IPS-20b (cell line): ENCODE measurements around the gene XRCC5.
A peak's percentile ranks its signal among the peaks of the same experiment; 100 is the strongest.
"Not testable (repeated sequence)": the region's sequence is repeated elsewhere in the genome, so short reads cannot be mapped to it uniquely, and the experiment has no call there.

Source experiments
- H3K27ac ChIP-seq: one replicate; pipeline ENCODE4 v1.5.1; 2013; ENCODE audit warnings: low read length
- H3K27me3 ChIP-seq: 2 replicates; pipeline ENCODE4 v1.6.1; 2013; ENCODE audit warnings: mild to moderate bottlenecking, low read length, inconsistent platforms; ENCODE audit not compliant: insufficient read depth
- H3K36me3 ChIP-seq: 2 replicates; pipeline ENCODE4 v1.6.1; 2013; ENCODE audit warnings: low read depth, mild to moderate bottlenecking, inconsistent platforms, low read length, moderate library complexity; ENCODE audit not compliant: insufficient read depth
- H3K4me1 ChIP-seq: 2 replicates; pipeline ENCODE4 v1.6.1; 2013; ENCODE audit warnings: mild to moderate bottlenecking, control low read depth, inconsistent platforms, low read length, moderate library complexity; ENCODE audit not compliant: insufficient read depth
- H3K4me3 ChIP-seq: 2 replicates; pipeline ENCODE4 v1.5.1; 2013; ENCODE audit warnings: mild to moderate bottlenecking, low read length, inconsistent platforms
- H3K9ac ChIP-seq: 2 replicates; pipeline ENCODE4 v1.6.1; 2013; ENCODE audit warnings: low read depth, mild to moderate bottlenecking, inconsistent platforms, low read length, moderate library complexity
- H3K9me3 ChIP-seq: 2 replicates; pipeline ENCODE4 v1.6.1; 2013; ENCODE audit warnings: mild to moderate bottlenecking, low read depth, low read length, inconsistent platforms; ENCODE audit not compliant: insufficient read depth

Gene XRCC5

DNA sequence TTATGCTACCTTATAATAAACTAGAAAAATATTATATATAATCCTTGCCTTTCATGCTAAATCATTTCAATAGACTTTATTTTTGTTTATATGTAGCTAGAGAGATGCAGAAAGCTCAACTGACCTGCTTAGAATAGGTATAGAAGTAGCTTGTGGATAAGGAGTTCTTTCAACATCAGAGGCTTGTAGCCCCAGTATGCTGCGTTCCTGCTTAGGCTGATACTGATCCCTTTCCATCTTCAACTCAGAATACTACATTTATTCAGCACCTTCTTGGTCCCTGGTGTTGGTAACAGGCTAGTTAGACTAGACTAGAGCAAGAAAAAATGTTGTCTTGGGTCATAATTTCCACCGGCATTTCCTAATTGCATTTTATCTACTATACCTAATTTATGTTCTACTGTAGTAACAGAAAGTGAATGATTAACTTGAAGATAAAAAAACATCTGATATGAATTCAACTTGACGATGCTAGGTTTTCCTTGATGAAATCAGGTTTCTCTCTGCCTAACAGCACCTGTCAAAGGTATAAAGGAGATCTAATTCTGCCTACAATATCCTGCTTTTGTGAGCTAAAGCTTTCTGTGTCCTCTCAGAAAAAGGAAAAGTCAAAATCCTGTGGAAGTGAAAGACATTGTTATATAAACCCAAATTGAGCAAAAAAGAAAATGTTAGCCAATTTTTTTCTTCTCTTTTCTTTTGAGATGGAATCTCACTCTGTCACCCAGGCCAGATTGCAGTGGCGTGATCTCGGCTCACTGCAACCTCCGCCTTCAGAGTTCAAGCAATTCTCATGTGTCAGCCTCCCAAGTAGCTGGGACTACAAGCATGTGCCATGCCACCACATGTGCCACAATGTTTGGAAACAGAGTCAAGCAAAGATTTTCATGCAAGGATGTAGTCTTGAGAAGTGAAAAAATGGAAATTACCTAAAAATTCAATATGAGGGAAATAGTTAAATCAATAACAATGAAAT lies 33.4 kb upstream of the XRCC5 start:
- H3K9me3 ChIP-seq, result no peaks in the 10 kb centered on the region
- H3K9ac ChIP-seq, result no peak overlapping the region
- H3K36me3 ChIP-seq, result peaks cover 17% of the 10 kb centered on the region; the same call in 1 of the 2 replicates
- H3K4me3 ChIP-seq, result no peak overlapping the region
- H3K4me1 ChIP-seq, result peaks cover 2% of the 10 kb centered on the region; the same call in 1 of the 2 replicates
- H3K27me3 ChIP-seq, result no peaks in the 10 kb centered on the region
- H3K27ac ChIP-seq, result no peak overlapping the region

DNA sequence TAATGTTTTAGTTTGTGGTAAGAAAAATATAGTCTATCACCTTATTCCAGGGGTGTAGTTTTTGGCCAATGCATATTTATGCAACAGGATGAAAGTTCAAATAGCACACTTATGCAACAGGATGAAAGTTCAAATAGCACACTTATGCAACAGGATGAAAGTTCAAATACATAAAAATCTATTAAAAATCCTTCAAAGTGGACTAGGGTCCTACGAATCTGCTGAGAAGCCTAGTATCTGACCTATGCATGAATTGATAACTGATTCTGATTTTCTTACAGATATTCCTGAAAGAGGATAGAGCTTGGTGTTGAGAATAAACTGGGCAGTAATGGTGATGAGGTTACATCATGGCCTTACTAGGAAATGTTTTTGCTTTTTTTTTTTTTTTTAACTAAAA lies 30.4 kb upstream of the XRCC5 start:
- Histone ChIP-seq H3K9me3 (no peaks in the 10 kb centered on the region), H3K36me3 (peaks cover 8% of the 10 kb centered on the region; the same call in 1 of the 2 replicates), H3K27me3 (no peaks in the 10 kb centered on the region), H3K9ac (no peak overlapping the region), H3K27ac (no peak overlapping the region), H3K4me1 (peaks cover 21% of the 10 kb centered on the region), H3K4me3 (no peak overlapping the region)

DNA sequence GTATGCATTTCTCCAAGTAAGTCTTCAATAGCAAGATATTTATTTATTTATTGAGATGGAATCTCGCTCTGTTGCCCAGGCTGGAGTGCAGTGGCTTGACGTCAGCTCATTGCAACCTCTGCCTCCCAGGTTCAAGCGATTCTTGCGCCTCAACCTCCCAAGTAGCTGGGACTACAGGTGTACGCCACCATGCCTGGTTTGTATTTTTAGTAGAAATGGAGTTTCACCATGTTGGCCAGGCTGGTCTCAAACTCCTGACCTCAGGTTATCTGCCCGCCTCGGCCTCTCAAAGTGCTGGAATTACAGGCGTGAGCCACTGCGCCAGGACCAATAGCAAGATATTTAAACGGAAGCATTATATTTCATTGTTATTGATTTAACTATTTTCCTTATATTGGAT lies 29.1 kb upstream of the XRCC5 start:
- Histone ChIP-seq H3K4me3 (0 out of 2 replicates have a peak overlapping the region, but pooled peaks have one; percentile 84), H3K4me1 (peaks cover 31% of the 10 kb centered on the region)
- not testable (repeated sequence) for H3K9me3 ChIP-seq, H3K27ac ChIP-seq, H3K9ac ChIP-seq, H3K36me3 ChIP-seq, H3K27me3 ChIP-seq

DNA sequence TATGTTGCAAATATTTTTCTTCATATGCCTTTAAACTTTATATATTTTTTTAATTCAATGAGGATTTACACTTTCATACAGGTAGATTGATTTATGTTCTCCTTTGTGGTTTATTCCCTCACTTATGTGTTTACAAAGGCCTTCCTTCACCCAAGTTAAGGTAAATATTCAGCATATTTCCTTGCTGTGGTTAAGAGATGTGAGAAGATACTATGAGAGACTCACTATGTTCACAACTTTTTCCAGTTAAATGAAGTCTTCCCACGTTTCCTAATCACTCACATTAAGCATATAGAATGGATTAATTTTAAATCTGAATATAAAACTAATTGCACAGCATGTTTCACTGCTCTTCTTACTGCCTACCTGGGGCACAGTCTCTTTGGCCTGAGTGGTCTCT lies 28.1 kb upstream of the XRCC5 start:
- peaks cover 31% of the 10 kb centered on the region for H3K4me1 ChIP-seq
- peak overlapping the region; percentile 84 for H3K4me3 ChIP-seq
- no peaks in the 10 kb centered on the region for H3K27me3 ChIP-seq
- H3K36me3 ChIP-seq, result peaks cover 4% of the 10 kb centered on the region; the same call in 1 of the 2 replicates
- H3K9me3 ChIP-seq, result no peaks in the 10 kb centered on the region
- peak overlapping the region; percentile 88 for H3K27ac ChIP-seq
- peak overlapping the region; percentile 81 for H3K9ac ChIP-seq

DNA sequence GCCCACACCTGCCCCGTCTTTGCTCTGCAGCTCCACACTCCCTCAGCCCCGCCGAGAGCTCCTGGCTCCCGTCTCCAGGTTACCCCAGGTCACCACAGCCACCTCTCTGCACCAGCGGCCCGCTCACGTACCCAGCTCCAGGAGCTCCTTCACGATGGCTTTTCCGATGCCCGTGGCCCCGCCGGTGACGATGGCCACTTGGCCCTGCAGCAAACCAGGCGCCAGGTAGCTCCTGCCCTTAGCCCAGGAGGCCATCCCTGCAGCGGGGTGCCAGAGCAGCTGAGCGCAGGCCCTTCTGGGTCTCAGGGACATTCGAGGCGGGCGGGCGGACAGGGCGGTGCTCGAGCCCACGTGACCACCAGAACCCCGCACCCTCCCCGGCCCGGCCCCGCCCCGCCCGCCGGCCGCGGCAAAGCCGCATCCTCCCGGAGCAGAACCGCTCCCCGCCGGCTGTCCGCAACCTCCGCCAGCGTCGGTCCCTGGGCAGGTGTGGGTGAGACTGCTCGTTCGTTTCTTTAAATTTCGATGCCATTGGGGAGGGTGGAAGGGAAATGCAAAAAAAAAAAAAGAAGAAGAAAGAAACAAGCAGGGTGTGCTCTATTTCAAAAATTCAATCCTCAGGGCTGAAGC lies 27.5 kb upstream of the XRCC5 start, which contains the start of the genes PECR and TMEM169:
Gene PECR (minus strand): TSS at position 323 of the 630 bp plus-strand sequence. CDS start 68 bp downstream, at position 255.
Gene TMEM169 (plus strand): TSS at position 433 of the 630 bp plus-strand sequence. CDS start 14,045 bp downstream, outside the sequence.
- Histone ChIP-seq H3K36me3 (no peaks in the 10 kb centered on the region), H3K9me3 (no peaks in the 10 kb centered on the region), H3K9ac (peak within 1 kb of the TSS; percentile 81), H3K27me3 (no peaks in the 10 kb centered on the region), H3K4me1 (peaks cover 31% of the 10 kb centered on the region), H3K27ac (peak within 1 kb of the TSS; percentile 88), H3K4me3 (peak within 1 kb of the TSS; percentile 84)

DNA sequence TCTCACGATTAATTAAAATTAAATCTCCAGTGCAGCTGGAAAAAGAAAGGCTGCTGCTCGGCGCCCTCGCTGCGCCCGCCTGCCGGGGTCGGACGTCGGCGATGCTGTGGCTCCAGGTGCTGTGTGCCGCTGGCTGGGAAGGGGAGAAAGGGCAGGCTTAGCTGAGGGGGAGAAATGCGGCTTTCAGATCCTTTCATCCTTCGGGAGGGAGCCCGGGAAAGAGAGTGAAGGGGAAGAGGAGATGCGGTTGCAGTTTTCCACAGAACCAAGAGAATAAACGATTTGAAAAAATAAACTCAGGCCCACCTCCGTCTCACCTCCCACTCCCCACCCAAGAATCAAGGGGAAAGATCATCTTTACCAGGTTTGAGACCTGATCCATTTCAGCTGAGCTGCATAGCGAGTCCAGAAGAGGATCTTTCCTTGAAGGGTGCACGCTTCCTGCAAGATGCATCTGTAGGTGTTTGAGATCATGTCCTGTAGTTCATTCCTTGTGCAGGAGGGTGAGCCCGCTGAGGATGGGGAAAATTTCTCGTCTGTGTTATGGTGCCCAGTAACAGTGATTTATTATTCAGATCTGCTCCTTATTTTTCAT lies 26.9 kb upstream of the XRCC5 start:
- Histone ChIP-seq H3K27me3 (no peaks in the 10 kb centered on the region), H3K4me3 (peak overlapping the region; percentile 84), H3K4me1 (peaks cover 31% of the 10 kb centered on the region), H3K9ac (peak overlapping the region; percentile 81; the same call in 1 of the 2 replicates), H3K27ac (no peak overlapping the region), H3K36me3 (no peaks in the 10 kb centered on the region), H3K9me3 (no peaks in the 10 kb centered on the region)

DNA sequence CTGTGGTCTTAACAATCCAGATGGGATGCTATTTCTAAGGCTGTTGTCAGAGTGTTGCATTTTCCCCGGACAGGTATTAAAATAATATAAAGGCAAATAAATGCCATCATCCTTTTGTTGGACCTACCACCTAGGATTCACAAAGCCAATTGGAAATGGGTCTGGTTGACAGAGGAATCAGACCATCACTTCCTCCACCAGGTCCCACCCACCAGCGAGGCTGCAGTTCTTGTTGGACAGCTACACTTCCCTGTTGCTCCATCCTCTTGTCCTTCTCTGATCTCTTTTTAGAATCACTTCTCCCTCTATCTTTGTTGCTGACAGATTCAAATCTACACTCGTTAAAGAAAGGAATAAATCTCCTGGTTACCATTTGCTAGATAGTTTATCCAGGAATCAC lies 26.3 kb upstream of the XRCC5 start:
- no peak overlapping the region for H3K27ac ChIP-seq
- peaks cover 31% of the 10 kb centered on the region for H3K4me1 ChIP-seq
- H3K9ac ChIP-seq, result peak overlapping the region; percentile 81; the same call in 1 of the 2 replicates
- H3K9me3 ChIP-seq, result no peaks in the 10 kb centered on the region
- H3K4me3 ChIP-seq, result peak overlapping the region; percentile 84
- H3K27me3 ChIP-seq, result no peaks in the 10 kb centered on the region
- no peaks in the 10 kb centered on the region for H3K36me3 ChIP-seq

DNA sequence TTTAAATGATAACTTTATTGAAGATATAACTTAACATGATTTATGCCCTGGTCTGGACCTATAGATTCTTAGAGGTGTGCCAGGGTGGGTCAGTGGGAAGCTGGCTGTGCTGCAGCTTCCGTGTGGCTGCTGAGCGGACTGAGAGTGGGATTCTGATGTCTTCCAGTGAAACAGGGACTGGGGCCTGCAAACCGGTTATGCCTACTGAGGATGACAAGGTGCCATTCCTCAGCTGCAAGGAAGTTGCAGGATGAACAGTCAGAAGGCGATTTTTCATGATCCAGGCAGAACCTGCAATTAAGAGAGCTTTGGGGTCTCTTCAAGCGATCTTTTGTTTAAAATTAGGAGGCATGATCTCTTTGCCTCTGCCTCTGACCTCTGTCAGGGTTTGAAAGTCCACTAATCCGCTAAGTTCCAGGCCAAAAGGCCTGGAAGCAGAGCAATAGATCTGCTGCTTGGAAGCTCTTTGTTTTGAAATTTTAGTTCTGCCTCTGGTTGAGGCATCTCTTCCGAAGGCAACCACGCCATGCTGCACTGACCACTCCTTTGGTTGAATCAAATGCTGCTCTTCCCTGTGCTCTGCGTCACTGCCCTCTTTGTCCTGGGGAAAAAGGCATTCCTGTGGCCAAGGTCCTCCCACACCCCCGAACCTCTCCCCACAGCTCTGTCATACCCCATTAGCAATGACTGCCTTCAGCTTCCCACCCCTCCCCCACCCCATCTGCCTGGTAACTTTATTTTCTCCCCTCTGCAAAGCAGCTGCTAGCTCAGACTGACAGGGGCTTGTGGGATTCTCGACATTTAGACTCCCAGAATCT lies 25.5 kb upstream of the XRCC5 start:
- Histone ChIP-seq H3K4me1 (peaks cover 31% of the 10 kb centered on the region), H3K9ac (peak overlapping the region; percentile 81), H3K4me3 (peak overlapping the region; percentile 20; the same call in 1 of the 2 replicates), H3K27me3 (no peaks in the 10 kb centered on the region), H3K9me3 (no peaks in the 10 kb centered on the region), H3K36me3 (no peaks in the 10 kb centered on the region), H3K27ac (no peak overlapping the region)

DNA sequence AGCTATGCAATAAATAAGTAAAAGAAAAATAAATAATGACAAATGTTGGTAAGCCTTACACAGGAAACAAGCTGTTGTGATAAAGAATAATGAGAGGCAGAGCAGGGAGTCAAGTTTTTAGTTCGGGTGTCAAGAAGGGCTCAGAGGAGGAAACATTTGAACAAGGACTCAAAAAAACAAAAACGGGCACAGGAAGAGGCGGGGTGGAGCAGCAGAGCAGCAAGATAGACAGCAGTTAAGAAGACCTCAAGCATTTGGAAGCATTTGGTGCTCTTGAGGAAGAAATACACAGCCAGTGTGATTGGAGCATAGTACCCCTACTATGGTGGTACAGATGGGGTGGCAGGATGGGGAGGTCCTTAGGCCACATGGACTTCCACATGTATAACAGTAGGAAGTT lies 24.6 kb upstream of the XRCC5 start:
- H3K9me3 ChIP-seq, result no peaks in the 10 kb centered on the region
- peak overlapping the region; percentile 81; the same call in 1 of the 2 replicates for H3K9ac ChIP-seq
- H3K4me1 ChIP-seq, result peaks cover 31% of the 10 kb centered on the region
- H3K27me3 ChIP-seq, result no peaks in the 10 kb centered on the region
- H3K36me3 ChIP-seq, result no peaks in the 10 kb centered on the region
- no peak overlapping the region for H3K4me3 ChIP-seq
- no peak overlapping the region for H3K27ac ChIP-seq

DNA sequence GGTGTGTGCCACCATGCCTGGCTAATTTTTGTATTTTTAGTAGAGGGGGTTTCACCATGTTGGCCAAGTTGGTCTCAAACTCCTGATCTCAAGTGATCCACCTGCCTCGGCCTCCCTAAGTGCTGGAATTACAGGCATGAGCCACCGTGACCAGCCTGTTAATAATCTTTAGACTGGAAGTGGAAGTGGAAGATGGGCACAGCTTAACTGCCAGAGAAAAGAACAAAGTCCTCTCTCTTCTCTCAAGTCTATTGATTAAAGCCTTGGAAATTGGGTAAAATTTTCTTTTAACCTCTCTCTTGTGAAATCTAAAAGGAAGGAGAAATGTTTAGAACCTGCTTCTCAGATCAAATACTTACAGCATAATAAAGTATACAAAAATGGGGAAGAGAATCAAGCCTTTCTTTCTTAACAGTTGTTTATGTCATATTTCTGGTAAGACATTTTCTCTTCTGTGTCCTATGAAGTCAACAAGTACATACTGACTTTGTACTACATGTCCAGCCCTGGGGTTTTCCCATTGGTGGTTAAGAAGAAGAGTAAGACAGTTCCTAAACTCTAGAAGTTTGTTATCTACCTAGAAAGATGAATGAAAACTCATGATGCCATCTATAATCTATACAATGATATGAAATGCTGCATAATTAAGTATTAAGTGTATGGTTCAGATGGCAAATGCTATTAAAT lies 22.8 kb upstream of the XRCC5 start:
- Histone ChIP-seq H3K36me3 (no peaks in the 10 kb centered on the region), H3K27ac (no peak overlapping the region)

More for the DNA sequence above, 22.8 kb upstream of the XRCC5 start:
- Histone ChIP-seq H3K9me3 (no peaks in the 10 kb centered on the region), H3K4me1 (peaks cover 25% of the 10 kb centered on the region), H3K4me3 (no peak overlapping the region), H3K27me3 (no peaks in the 10 kb centered on the region), H3K9ac (no peak overlapping the region)
